GM12878 (cell line): Measurements from ENCODE around the gene SPRYD7.
"Not testable (repeated sequence)": the region's sequence is repeated elsewhere in the genome, so short reads cannot be mapped to it uniquely, and the experiment has no call there.

Experiments
- EZH2 ChIP-seq: IDR thresholded peaks from 2 replicates; pipeline ENCODE4 v1.6.1; 2012; ENCODE audit warnings: low read depth, mild to moderate bottlenecking, control low read depth, inconsistent platforms, low read length, borderline replicate concordance; ENCODE audit not compliant: control insufficient read depth
- JUNB ChIP-seq: IDR thresholded peaks from 2 replicates; pipeline ENCODE4 v1.6.1; 2016; ENCODE audit warnings: antibody characterized with exemption, mild to moderate bottlenecking
- NRF1 ChIP-seq: conservative IDR thresholded peaks from 2 replicates; pipeline ENCODE4 v1.6.1; 2011; ENCODE audit warnings: mild to moderate bottlenecking, low read depth, low read length, improper control_type of control experiment
- POLR2A ChIP-seq: IDR thresholded peaks from 2 replicates; pipeline ENCODE4 v1.6.1; 2011; ENCODE audit warnings: low read depth, mild to moderate bottlenecking, low read length
- RFX5 ChIP-seq: IDR thresholded peaks from 2 replicates; pipeline ENCODE4 v1.6.1; 2011; ENCODE audit warnings: low read depth, low read length, improper control_type of control experiment
- SPI1 ChIP-seq: IDR thresholded peaks from 2 replicates; pipeline ENCODE4 v1.6.1; 2011; ENCODE audit warnings: low read depth, mild to moderate bottlenecking, low read length, moderate library complexity, borderline replicate concordance; ENCODE audit not compliant: insufficient read depth
- TAF1 ChIP-seq: IDR thresholded peaks from 2 replicates; pipeline ENCODE4 v1.6.1; 2011; ENCODE audit warnings: mild to moderate bottlenecking, low read depth, low read length, borderline replicate concordance
- ZSCAN29 ChIP-seq: fragments of 450-650 bp; IDR thresholded peaks from 2 replicates; pipeline ENCODE4 v1.6.1; 2017; ENCODE audit warnings: mild to moderate bottlenecking, moderate library complexity
- TF ChIP-seq, protein P1 (sequence below), 3 experiments: IDR thresholded peaks in 2 of 3; conservative IDR thresholded peaks in 1 of 3; 2 replicates each; pipeline ENCODE4 v1.5.1; 2011; ENCODE audit warnings: low read depth in 3 of 3, low read length in 3 of 3, mild to moderate bottlenecking in 3 of 3, control low read depth in 2 of 3, moderate library complexity in 2 of 3, inconsistent platforms in 1 of 3, mixed read lengths in 1 of 3; ENCODE audit not compliant: control insufficient read depth in 2 of 3, insufficient read depth in 1 of 3; ENCODE audit errors: extremely low read depth in 1 of 3
- TF ChIP-seq, protein P2 (sequence below): IDR thresholded peaks from 2 replicates; pipeline ENCODE4 v1.6.1; 2012; ENCODE audit warnings: improper control_type of control experiment, low read depth, low read length; ENCODE audit not compliant: insufficient replicate concordance

DNA sequence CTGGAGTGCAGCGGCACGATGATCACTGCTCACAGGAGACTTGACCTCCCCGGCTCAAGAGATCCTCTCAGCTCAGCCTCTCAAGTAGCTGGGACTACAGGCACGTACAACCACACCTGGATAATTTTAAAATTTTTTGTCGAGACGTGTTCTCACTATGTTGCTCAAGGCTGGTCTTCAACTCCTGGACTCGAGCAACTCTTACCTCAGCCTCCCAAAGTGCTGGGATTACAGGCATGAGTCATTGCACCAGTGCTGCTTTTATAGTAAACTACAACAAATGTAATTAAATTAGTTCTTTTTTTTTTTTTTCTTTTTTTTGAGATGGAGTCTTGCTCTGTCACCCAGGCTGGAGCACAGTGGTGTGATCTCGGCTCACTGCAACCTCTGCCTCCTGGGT lies 18.0 kb downstream of the SPRYD7 start:
- not testable (repeated sequence) for TF ChIP-seq NRF1, EZH2, JUNB, TAF1, ZSCAN29, SPI1, RFX5, POLR2A
- TF ChIP-seq, protein P1, sequence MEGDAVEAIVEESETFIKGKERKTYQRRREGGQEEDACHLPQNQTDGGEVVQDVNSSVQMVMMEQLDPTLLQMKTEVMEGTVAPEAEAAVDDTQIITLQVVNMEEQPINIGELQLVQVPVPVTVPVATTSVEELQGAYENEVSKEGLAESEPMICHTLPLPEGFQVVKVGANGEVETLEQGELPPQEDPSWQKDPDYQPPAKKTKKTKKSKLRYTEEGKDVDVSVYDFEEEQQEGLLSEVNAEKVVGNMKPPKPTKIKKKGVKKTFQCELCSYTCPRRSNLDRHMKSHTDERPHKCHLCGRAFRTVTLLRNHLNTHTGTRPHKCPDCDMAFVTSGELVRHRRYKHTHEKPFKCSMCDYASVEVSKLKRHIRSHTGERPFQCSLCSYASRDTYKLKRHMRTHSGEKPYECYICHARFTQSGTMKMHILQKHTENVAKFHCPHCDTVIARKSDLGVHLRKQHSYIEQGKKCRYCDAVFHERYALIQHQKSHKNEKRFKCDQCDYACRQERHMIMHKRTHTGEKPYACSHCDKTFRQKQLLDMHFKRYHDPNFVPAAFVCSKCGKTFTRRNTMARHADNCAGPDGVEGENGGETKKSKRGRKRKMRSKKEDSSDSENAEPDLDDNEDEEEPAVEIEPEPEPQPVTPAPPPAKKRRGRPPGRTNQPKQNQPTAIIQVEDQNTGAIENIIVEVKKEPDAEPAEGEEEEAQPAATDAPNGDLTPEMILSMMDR (IDR thresholded peaks at IDR 0.05 in 2 of 3, conservative IDR thresholded peaks at IDR 0.05 in 1 of 3; ENCODE audit: control insufficient read depth in 2 of 3, extremely low read depth in 1 of 3, insufficient read depth in 1 of 3, low read depth in 3 of 3, low read length in 3 of 3), result not testable (repeated sequence)
- TF ChIP-seq, protein P2, sequence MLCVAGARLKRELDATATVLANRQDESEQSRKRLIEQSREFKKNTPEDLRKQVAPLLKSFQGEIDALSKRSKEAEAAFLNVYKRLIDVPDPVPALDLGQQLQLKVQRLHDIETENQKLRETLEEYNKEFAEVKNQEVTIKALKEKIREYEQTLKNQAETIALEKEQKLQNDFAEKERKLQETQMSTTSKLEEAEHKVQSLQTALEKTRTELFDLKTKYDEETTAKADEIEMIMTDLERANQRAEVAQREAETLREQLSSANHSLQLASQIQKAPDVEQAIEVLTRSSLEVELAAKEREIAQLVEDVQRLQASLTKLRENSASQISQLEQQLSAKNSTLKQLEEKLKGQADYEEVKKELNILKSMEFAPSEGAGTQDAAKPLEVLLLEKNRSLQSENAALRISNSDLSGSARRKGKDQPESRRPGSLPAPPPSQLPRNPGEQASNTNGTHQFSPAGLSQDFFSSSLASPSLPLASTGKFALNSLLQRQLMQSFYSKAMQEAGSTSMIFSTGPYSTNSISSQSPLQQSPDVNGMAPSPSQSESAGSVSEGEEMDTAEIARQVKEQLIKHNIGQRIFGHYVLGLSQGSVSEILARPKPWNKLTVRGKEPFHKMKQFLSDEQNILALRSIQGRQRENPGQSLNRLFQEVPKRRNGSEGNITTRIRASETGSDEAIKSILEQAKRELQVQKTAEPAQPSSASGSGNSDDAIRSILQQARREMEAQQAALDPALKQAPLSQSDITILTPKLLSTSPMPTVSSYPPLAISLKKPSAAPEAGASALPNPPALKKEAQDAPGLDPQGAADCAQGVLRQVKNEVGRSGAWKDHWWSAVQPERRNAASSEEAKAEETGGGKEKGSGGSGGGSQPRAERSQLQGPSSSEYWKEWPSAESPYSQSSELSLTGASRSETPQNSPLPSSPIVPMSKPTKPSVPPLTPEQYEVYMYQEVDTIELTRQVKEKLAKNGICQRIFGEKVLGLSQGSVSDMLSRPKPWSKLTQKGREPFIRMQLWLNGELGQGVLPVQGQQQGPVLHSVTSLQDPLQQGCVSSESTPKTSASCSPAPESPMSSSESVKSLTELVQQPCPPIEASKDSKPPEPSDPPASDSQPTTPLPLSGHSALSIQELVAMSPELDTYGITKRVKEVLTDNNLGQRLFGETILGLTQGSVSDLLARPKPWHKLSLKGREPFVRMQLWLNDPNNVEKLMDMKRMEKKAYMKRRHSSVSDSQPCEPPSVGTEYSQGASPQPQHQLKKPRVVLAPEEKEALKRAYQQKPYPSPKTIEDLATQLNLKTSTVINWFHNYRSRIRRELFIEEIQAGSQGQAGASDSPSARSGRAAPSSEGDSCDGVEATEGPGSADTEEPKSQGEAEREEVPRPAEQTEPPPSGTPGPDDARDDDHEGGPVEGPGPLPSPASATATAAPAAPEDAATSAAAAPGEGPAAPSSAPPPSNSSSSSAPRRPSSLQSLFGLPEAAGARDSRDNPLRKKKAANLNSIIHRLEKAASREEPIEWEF, result not testable (repeated sequence)
